Fibroblast of skin of left biceps (primary cell): ENCODE data around the gene COL25A1.
"Not testable (repeated sequence)": the region's sequence is repeated elsewhere in the genome, so short reads cannot be mapped to it uniquely, and the experiment has no call there.

ENCODE experiments used
- DNase-seq, 2 experiments: peaks; one replicate each; pipeline ENCODE4 v3.0.0-alpha.2; 2013; ENCODE audit warnings: low read depth in 2 of 2

The COL25A1 gene

DNA sequence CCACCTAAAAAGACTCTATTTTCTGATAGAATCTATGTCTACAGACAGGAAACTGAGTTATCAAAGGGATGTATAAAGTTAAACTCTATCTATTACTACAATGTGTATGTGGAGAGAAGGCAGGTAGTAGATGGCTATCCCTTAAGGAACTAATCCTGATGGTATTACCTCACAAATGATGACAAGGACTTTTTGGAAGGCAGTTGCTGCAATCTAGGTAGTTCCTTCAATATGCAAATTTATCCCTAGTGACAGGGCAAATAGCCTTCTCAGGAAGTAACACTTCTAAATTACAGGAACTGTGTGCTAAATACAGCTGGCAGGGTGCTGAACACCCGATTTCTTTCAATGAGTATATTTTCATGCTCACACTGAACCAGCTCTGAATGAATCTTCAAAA is 177.4 kb downstream of the COL25A1 start:
- DNase-seq, result no peak

- no peak for DNase-seq
Measured at GRCh38 chr4:109123951-109124350, 178.5 kb downstream of the COL25A1 start.

GRCh38 chr4:109121561-109121960 is 180.9 kb downstream of the COL25A1 start:
- DNase-seq, result no peak

- no peak for DNase-seq
Measured at GRCh38 chr4:109119852-109120251, 182.6 kb downstream of the COL25A1 start.

GRCh38 chr4:109118635-109119034 is 183.8 kb downstream of the COL25A1 start:
- no peak for DNase-seq

DNA sequence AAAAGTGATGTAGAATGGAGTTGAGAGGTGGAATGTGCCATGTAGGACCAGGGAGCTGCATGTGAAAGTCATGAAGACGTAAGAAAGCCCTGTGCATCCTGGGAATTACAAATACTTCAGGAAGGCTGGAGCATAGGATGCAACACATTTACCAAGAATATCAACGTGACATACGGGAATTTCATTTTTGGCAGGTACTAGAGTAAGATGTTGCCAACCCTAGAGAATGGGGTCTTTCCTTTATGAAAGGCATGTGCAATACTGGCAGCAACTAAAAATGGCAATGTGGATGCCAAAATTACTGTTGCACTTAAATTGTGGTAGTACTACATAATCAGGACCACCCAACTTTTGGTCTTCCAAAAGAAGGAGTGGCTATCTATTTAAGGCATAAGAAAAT is 188.0 kb downstream of the COL25A1 start:
- DNase-seq, result no peak

DNA sequence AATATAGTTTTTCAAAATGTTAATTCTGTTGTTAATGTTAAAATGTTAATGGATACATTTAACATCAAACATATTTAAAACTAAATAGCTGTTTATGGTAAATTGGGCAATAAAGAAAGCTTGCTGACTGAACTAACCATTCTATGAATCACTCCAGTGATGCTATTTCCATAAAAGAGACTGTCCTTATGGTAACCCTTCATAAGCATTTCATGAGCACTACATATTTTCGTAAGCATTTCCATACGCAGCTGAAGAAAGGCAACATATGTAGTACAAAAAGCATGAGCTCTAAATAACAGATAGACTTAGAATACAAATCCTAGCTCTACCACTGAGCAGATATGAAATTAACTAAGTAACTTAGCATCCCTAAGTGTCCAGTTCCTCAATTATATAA is 188.9 kb downstream of the COL25A1 start:
- peak; percentile 78 to 80 for DNase-seq

DNA sequence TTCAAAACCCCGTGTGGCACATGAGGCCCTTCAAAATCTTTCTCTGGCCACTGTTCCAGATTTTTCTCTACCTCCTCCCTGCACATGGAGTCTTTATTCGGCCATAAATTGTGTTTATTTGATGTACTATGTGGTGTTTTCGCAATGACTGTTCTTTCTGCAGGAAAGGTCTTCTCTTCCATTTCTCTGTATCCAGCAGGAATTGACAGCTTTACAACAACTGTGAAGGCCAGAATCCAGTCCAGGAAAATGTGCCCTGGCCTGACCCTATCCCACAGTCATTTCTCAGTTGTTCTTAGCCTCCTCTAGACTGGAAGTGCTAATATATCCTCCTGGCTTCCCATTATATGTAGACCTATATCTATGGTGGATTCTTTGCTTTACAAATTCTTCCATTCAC is 191.4 kb downstream of the COL25A1 start:
- no peak for DNase-seq

DNA sequence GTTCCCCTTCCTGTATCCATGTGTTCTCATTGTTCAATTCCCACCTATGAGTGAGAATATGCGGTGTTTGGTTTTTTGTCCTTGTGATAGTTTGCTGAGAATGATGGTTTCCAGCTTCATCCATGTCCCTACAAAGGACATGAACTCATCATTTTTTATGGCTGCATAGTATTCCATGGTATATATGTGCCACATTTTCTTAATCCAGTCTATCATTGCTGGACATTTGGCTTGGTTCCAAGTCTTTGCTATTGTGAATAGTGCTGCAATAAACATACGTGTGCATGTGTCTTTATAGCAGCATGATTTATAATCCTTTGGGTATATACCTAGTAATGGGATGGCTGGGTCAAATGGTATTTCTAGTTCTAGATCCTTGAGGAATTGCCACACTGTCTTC is 194.2 kb downstream of the COL25A1 start:
- DNase-seq, result not testable (repeated sequence)

GRCh38 chr4:109094056-109094455 is 208.4 kb downstream of the COL25A1 start:
- no peak for DNase-seq

- no peak for DNase-seq
Measured at GRCh38 chr4:109091727-109092409, 210.6 kb downstream of the COL25A1 start.

- DNase-seq, result no peak
Measured at GRCh38 chr4:109083911-109084310, 218.5 kb downstream of the COL25A1 start.

DNA sequence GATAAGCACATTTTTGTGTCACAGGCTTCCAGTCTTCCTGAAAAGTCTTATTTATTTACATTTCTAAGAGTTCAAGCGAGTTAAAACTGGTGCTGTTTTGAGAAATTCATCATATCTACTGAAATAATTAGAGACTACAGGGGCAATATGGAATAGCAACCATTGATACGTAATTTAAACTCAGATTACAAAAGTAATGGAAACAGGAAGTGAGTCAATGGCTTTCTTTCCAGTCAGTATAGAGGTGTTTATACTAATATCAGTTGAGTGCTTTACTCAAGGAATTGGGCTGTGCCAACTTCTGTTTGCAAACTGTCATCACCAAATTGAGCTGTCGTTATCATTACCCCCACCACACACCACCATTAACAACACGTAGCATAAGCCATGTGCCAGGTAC is 222.7 kb downstream of the COL25A1 start:
- no peak for DNase-seq

DNA sequence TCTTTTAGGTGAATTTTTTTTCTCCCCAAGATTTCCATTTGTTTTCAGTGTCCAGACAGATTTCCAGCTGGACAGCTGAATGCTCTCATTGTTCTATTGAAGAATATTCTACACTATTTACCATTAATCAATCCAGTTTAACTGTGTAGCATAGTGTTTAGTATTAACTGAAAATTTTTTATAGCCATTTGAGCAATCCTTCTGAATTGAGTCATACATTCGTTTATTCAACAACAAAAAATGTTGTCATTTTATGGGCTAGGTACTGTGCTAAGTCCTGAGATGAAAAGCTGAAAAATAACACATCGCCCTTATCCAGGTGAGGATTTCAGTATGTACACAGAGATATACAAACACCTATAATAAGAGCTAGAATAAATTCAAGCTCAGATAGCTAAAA is 223.3 kb downstream of the COL25A1 start:
- no peak for DNase-seq

DNA sequence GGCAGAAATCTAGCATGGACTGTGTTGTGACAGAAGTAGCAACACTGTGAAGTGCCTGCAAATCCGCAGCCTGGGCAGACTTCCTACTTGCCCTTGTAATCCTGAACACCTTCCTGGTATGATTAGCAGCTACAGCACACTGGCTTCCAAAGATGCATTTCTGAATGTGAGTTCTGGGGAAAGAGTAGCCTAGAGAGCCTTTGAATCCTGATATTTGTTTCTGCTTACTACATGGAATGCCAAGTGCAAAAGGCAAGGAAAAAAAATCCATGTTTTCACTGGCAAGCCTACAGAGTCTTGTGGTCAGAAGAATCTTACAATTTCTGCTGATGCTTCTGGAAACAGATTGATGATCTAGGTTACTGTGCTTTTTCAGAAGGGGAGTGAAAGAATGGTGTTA is 223.7 kb downstream of the COL25A1 start:
- DNase-seq, result peak; percentile 89

GRCh38 chr4:109077505-109077904 is 225.0 kb downstream of the COL25A1 start:
- DNase-seq, result no peak

GRCh38 chr4:109076709-109077108 is 225.7 kb downstream of the COL25A1 start:
- not testable (repeated sequence) for DNase-seq

- peak in 1 of 2 experiments; percentile 30 for DNase-seq
Measured at GRCh38 chr4:109075621-109076020, 226.8 kb downstream of the COL25A1 start.

DNA sequence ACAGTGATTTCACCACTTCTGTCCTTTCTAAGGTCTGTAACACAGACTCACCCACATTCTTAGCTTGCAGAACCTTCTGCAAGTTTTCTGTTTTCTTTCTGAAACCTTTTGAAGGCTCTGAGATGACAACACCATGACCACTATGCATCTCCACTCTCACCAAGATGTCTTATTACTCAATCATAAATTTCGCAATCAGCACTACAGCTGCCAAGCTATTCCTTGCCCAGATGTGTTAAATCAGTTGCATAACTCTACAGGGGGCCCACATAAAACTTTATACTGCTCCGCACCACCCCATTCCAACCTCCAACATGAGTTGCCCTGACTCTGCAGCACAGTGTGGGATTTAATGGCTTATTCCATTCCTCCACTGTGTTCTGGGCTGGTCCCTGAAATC is 229.9 kb downstream of the COL25A1 start:
- DNase-seq, result peak; percentile 96

DNA sequence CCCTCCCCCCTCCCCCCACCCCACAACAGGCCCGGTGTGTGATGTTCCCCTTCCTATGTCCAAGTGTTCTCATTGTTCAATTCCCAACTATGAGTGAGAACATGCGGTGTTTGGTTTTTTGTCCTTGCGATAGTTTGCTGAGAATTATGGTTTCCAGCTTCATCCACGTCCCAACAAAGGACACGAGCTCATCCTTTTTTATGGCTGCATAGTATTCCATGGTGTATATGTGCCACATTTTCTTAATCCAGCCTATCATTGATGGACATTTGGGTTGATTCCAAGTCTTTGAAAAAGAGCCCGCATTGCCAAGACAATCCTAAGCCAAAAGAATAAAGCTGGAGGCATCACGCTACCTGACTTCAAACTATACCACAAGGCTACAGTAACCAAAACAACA is 231.8 kb downstream of the COL25A1 start:
- not testable (repeated sequence) for DNase-seq

DNA sequence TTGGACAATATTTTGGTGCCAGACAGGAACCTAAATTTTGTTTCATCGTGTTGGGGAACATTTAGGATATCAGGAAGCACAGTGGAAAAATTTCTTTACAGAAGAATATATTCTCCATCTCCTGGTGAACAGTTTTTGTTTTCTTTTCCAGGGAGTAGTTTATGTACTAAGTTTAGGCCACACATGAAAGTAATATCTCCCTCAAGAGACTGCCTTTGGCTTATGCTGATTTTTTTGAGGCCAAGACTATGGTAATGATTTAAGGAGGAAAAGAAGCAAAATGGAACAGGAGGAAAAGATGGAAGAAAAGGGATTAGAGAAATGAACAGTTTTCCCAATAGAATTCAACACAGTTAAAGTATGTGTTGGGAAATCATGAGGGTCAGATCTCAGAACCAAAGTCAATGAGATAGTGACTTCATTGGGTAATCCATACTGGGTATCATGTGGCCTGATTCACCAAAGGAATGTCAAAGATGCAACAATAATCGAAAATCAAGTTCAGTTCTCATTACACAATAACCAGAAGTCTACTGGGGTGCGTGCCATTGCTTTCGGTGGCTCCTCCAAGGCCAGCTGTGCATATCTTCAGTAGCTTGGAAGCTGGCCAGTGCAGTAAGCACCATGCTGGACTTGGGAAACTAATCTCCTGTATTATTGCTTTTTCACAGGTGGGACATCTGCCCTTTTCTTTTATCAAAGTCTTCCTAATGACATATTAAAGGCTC is 234.8 kb downstream of the COL25A1 start:
- DNase-seq, result peak; percentile 67 to 72

DNA sequence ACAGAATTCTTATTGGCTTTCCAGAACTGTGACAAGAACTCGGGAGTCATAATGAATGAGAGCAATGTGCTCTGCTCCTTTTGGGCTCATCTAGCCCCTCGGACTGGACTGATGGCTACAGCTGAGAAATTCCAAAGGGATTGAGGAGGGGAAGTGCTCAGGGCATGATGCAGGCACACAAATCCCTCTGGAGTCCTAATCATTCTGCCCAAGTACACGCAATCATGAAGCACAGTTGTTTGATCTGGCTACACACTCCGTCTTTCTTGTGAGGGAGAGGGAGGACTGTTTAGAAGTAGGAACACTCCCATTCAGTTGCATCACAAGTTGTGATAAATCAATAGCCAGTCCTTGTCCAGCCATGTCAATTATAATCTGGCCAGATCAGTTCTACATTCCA is 237.5 kb downstream of the COL25A1 start:
- DNase-seq, result no peak

GRCh38 chr4:109053257-109053656 is 249.2 kb downstream of the COL25A1 start:
- no peak for DNase-seq
